HG02938 (cell line): ENCODE data around the gene PAFAH1B1.
"Not testable (repeated sequence)": the region's sequence is repeated elsewhere in the genome, so short reads cannot be mapped to it uniquely, and the experiment has no call there.

Experiments
- ATAC-seq: cut with Tn5 transposase; IDR thresholded peaks from one replicate; pipeline ENCODE4 v1.9.1; 2021; ENCODE audit warnings: mild to moderate bottlenecking, moderate library complexity; ENCODE audit not compliant: unreplicated experiment

The PAFAH1B1 gene

DNA sequence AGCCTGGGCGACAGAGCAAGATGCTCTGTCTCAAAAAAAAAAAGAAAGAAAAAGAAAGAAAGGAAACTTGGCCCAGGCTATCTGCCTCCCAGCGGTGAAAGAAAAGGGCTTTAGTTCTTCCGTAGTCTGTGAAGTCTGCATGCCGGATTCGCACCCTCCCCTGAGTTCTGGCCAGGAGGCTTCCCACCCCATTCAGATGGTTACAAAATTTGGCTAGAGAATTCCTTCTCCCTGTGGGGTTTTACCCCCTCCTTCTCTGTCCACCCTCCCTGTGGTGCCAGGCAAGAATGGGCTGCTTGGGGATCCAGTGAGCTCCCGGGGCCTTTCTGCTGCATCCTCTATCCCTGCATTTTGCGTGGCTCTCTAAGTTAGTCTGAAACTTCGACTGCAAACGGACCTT, 37.8 kb downstream of the PAFAH1B1 start:
- no peak for ATAC-seq

GRCh38 chr17:2634361-2634960, 41.0 kb downstream of the PAFAH1B1 start:
- ATAC-seq, result no peak

- no peak for ATAC-seq
These were observed 41.8 kb downstream of the PAFAH1B1 start for GRCh38 chr17:2635241-2635640.

DNA sequence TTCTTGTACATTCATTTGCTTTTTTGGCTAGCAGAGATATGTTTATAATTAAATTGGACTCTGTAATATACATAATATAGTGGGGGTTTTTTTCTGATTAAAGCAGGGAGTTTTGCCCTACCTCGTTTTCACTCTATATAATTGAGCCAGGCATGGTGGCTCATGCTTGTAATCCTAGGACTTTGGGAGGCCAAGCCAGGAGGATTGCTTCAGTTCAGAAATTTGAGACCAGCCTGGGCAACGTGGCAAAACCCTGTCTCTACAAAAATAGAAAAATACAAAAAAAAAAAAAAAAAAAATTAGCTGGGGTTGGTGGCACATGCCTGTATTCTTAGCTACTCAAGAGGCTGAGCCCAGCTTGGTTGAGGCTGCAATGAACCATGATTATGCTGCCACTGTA, 42.2 kb downstream of the PAFAH1B1 start:
- ATAC-seq, result no peak

GRCh38 chr17:2636169-2636930, 42.9 kb downstream of the PAFAH1B1 start:
- no peak for ATAC-seq

GRCh38 chr17:2637422-2637821, 44.0 kb downstream of the PAFAH1B1 start:
- ATAC-seq, result no peak

DNA sequence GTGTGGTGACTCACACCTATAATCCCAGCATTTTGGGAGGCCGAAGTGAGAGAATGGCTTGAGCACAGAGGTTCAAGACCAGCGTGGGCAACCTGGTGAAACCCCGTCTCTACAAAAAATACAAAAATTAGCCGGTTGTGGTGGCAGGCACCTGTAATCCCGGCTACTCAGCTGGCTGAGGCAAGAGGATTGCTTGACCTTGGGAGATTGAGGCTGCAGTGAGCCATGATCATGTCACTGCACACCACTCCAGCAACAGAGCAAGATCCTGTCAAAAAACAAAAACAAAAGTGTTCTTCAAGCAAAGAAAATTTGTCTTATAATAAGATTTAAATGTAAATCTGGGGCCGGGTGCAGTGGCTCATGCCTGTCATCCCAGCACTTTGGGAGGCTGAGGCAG, 51.5 kb downstream of the PAFAH1B1 start:
- ATAC-seq, result no peak

GRCh38 chr17:2647957-2648356, 54.5 kb downstream of the PAFAH1B1 start:
- no peak for ATAC-seq

- no peak for ATAC-seq
These were observed 55.7 kb downstream of the PAFAH1B1 start for GRCh38 chr17:2649191-2649590.

GRCh38 chr17:2652911-2653310, 59.5 kb downstream of the PAFAH1B1 start:
- not testable (repeated sequence) for ATAC-seq

DNA sequence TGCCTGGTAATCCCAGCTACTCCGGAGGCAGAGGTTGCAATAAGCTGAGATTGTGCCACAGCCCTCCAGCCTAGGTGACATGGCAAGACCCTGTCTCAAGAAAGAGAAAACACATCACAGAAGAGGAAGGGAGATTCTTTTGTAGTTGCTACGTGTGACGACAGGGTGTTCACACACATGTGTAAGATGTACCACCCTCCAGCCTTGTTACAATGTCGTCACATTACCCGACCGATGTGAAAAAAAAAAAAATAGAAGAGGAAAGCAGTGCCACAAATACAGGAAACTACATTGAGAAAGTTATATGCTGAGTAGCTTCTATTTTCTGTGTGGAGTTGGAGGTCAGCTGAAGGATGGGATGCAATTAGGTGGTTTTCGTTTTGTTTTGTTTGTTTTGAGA, 62.1 kb downstream of the PAFAH1B1 start:
- ATAC-seq, result no peak

- ATAC-seq, result no peak
These were observed 62.8 kb downstream of the PAFAH1B1 start for GRCh38 chr17:2656283-2656682.

DNA sequence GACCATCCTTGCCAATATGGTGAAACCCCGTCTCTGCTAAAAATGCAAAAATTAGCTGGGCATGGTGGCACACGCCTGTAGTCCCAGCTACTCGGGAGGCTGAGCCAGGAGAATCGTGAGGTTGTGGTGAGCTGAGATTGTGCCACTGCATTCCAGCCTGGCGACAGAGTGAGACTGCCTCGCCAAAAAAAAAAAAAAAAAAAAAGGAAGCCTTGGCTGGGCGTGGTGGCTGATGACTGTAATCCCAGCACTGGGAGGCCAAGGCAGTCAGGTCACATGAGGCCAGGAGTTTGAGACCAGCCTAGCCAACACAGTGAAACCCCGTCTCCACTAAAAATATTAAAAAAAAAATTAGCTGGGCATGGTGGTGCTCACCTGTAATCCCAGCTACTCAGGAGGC, 65.9 kb downstream of the PAFAH1B1 start:
- ATAC-seq, result not testable (repeated sequence)

GRCh38 chr17:2660410-2660809, 67.0 kb downstream of the PAFAH1B1 start:
- ATAC-seq, result not testable (repeated sequence)

DNA sequence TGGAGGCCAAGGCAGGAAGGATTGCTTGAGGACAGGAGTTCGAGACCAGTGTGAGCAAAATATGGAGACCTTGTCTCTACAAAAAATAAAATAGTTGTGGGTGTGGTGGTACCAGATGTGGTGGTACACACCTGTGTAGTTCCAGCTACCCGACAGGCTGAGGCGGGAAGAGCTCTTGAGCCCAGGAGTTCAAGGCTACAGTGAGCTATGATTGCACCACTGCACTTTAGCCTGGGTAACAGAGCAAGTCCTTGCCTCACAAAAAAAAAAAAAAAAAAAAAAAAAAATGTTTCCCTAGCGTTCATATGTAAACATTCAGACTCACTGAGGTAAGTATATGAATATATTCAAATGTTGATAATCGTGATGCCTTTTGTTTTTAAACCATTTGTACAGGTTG, 78.6 kb downstream of the PAFAH1B1 start:
- no peak for ATAC-seq

DNA sequence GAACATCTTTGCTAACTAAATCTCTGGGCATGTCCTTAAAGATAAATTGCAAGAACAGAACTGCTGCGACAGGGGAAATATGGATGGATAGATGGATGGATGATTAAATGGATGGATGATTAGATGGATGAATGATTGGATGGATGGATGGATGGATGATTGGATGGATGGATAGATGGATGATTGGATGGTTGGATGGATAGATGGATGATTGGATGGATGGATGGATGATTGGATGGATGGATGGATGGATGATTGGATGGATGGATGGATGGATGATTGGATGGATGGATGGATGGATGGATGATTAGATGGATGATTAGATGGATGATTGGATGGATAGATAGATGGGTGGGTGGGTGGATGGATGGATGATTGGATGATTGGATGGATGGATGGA, 85.8 kb downstream of the PAFAH1B1 start:
- not testable (repeated sequence) for ATAC-seq

DNA sequence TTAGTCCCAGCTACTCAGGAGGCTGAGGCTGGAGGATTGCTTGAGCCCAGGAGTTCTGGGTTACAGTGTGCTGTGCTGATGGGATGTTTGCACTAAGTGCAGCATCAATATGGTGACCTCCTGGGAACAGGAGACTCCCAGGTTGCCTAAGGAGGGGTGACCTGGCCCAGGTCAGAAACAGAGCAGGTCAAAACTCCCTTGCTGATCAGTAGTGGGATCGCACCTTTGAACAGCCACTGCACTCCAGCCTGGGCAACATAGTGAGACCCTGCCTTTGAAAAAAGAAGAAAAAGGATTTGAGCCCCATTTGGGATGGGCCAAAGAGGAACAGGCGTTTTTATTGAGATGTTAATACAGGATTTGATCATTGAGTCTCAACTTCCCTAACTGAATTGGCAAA, 87.5 kb downstream of the PAFAH1B1 start:
- no peak for ATAC-seq

DNA sequence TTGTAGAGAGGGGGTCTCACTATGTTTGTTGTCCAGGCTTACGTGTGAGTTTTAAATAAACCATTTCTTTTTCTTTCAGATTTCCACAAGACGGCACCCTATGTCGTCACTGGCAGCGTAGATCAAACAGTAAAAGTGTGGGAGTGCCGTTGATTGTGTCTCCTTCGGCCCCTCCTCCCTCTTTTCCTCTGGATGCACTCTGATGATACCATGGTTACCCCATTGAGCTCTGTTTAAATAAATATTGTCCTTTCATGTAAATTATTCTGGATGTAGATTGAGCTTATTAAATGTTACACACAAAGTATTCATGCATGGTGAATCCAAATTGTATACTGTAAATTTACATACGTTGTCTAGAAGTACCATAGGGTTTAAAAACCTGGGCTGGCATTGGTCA, 88.2 kb downstream of the PAFAH1B1 start:
- no peak for ATAC-seq

DNA sequence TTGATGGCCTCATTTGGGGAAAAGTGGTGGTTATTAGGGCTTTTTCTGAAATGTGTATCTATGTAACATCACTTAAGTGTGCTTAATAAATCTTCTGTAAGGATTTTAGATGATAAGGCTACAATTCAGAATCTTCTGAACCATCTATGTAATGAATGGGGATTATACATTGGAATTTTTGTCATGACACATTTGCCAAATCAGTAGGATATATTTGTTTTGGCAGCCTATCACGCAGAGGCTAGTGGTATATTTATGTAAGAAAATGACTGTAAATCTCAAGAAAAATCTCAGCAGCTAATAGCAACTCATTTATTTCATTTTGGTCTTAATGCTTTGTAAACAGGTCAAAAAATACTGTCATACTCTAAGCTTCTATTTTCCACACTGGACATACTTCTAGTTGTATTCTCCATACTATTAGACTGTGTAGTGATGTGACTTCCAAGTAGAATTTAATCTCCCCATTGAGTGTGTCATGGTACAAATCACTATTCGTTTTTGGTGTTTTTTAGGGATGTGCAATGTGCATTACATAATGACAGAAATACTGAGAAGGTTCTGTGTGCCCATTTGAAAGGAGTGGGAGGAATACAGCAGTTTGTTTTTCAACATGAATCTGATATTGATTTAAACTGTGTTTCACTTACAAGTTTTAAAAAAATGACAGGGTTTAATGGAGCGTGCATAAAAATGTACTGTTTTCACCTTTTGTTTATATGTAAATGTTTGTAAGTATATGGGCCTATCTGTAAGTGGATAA, 88.9 kb downstream of the PAFAH1B1 start:
- ATAC-seq, result no peak

DNA sequence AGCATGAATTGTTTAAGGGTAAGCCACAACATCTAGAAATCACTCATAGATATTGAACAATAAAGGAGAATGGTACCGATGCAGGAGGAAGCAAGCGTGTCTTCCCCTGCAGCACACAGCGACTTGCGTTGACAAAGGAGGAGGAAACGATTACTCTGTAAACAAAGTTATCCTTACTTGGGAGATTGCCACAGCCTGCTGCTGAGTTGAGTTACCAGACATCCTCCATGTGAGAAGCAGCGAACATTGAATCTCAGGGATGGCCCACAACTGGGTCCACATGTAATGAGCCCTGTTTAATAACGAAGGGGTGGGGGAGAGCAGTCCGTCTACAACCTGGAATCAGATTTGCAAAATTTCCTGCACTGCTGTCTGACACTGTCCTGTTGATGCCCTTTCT, 90.5 kb downstream of the PAFAH1B1 start:
- ATAC-seq, result no peak

DNA sequence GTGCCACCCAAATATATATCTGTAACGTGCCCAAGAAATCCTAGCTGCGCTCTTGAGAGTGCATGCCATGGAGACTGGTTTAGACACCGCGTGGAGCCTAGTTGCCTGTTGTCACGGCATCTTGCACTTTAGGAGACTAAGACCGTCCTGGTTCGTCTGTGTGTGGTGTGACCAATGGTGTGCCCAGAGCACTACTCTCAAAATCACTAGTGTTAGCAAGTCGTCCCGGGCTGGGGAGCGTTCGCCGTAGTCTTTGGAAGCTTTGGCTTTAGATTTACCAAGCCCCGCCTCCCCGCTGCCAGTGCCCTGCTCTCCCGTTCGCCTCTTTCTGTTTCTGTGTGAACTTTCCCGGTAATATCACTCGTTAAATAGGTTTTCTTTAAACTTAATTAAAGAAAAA, 91.1 kb downstream of the PAFAH1B1 start:
- ATAC-seq, result no peak

DNA sequence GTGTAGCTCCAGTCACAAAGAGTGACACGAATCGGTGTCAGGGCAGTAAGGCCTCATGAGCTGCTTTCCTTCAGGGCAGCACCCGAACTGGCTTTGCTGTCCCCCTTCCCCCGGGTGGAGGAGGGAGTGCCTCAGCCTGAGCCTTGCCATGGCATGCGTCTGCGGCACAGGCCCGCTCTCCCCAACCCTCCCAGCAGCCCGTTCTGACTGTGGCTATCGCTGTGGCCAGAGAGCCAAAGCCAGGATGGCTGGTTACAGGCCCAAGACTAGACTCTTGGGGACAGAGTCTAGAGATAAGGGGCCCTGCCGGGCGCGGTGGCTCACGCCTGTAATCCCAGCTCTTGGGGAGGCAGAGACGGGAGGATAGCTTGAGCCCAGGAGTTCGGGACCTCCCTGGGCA, 92.2 kb downstream of the PAFAH1B1 start:
- ATAC-seq, result no peak
